GM23338 (cell line): ENCODE data around the gene A2ML1. TPM values are rescaled to one million over a fixed set of nuclear protein-coding genes. Genes with fewer than 3 reads are reported as not detected.
A peak's percentile ranks its signal among the peaks of the same experiment; 100 is the strongest.

Source experiments
- ATAC-seq: fragments of 200-7000 bp; cut with Tn5 transposase; 3 replicates; pipeline ENCODE4 v1.9.1; 2020
- DNase-seq: peaks from one replicate; pipeline ENCODE4 v3.0.0-alpha.2; 2015; ENCODE audit warnings: low spot score
- H2AFZ ChIP-seq: fragments of 200-600 bp; sonication (generic); 2 replicates; pipeline ENCODE4 v1.8.0; 2016; ENCODE audit warnings: antibody characterized with exemption, mild to moderate bottlenecking, moderate library complexity
- H3F3A ChIP-seq: fragments of 200-600 bp; sonication (generic); replicated peaks from 2 replicates; pipeline ENCODE4 v1.8.0; 2017; ENCODE audit warnings: antibody characterized with exemption, mixed run types, low read depth
- H3K27ac ChIP-seq: fragments of 200-600 bp; sonication (generic); 2 replicates; pipeline ENCODE4 v1.6.1; 2016; ENCODE audit warnings: low read depth
- H3K27me3 ChIP-seq: fragments of 200-600 bp; sonication (generic); 2 replicates; pipeline ENCODE4 v1.8.0; 2016; ENCODE audit warnings: mild to moderate bottlenecking, mixed run types, moderate library complexity; ENCODE audit not compliant: insufficient read depth
- H3K36me3 ChIP-seq: fragments of 200-600 bp; sonication (generic); 2 replicates; pipeline ENCODE4 v1.8.0; 2016; ENCODE audit warnings: mild to moderate bottlenecking; ENCODE audit not compliant: insufficient read depth
- H3K4me1 ChIP-seq: fragments of 200-600 bp; sonication (generic); 2 replicates; pipeline ENCODE4 v1.8.0; 2016; ENCODE audit warnings: mild to moderate bottlenecking, moderate library complexity; ENCODE audit not compliant: insufficient read depth
- H3K4me2 ChIP-seq: fragments of 200-600 bp; sonication (generic); 2 replicates; pipeline ENCODE4 v1.7.1; 2017; ENCODE audit warnings: mixed run types
- H3K4me3 ChIP-seq: fragments of 200-600 bp; sonication (generic); 2 replicates; pipeline ENCODE4 v1.6.1; 2016; ENCODE audit warnings: mixed run types
- H3K79me2 ChIP-seq: fragments of 200-600 bp; sonication (generic); replicated peaks from 2 replicates; pipeline ENCODE4 v1.8.0; 2017; ENCODE audit warnings: mild to moderate bottlenecking; ENCODE audit not compliant: insufficient read depth
- H3K9me2 ChIP-seq: fragments of 200-600 bp; sonication (generic); 2 replicates; pipeline ENCODE4 v1.8.0; 2017; ENCODE audit not compliant: insufficient read depth
- H4K20me1 ChIP-seq: fragments of 200-600 bp; sonication (generic); replicated peaks from 2 replicates; pipeline ENCODE4 v1.8.0; 2017; ENCODE audit warnings: mild to moderate bottlenecking; ENCODE audit not compliant: insufficient read depth
- H3K27ac Mint-ChIP-seq: 2 replicates; pipeline ENCODE4 v1.8.0; 2020; ENCODE audit warnings: inconsistent platforms, mild to moderate bottlenecking, moderate library complexity, mixed read lengths
- H3K27me3 Mint-ChIP-seq: 3 replicates; pipeline ENCODE4 v1.8.0; 2022; ENCODE audit warnings: low read depth, mild to moderate bottlenecking, moderate library complexity, mixed read lengths, inconsistent platforms; ENCODE audit not compliant: insufficient read depth, poor library complexity
- H3K36me3 Mint-ChIP-seq: 3 replicates; pipeline ENCODE4 v1.8.0; 2021; ENCODE audit warnings: low read depth, mild to moderate bottlenecking, inconsistent platforms, moderate library complexity, mixed read lengths
- H3K4me1 Mint-ChIP-seq: 3 replicates; pipeline ENCODE4 v1.8.0; 2020; ENCODE audit warnings: mild to moderate bottlenecking, inconsistent platforms, mixed read lengths
- H3K4me3 Mint-ChIP-seq: 3 replicates; pipeline ENCODE4 v1.8.0; 2021; ENCODE audit warnings: moderate library complexity, mild to moderate bottlenecking, inconsistent platforms, mixed read lengths
- H3K9me3 Mint-ChIP-seq: 3 replicates; pipeline ENCODE4 v1.8.0; 2020; ENCODE audit warnings: moderate library complexity, mild to moderate bottlenecking, inconsistent platforms, mixed read lengths
- EZH2 ChIP-seq: fragments of 200-600 bp; sonication (generic); IDR thresholded peaks from one replicate; pipeline ENCODE4 v1.8.0; 2017; ENCODE audit warnings: antibody characterized with exemption, mild to moderate bottlenecking, low read depth; ENCODE audit not compliant: unreplicated experiment
- EZH2phosphoT487 ChIP-seq: fragments of 200-600 bp; sonication (generic); IDR thresholded peaks from one replicate; pipeline ENCODE4 v1.8.1; 2018; ENCODE audit warnings: antibody characterized with exemption; ENCODE audit not compliant: unreplicated experiment
- NANOG ChIP-seq: IDR thresholded peaks from 2 replicates; pipeline ENCODE4 v1.6.1; 2016; ENCODE audit warnings: antibody characterized with exemption, borderline replicate concordance
- POLR2AphosphoS5 ChIP-seq: IDR thresholded peaks from 2 replicates; pipeline ENCODE4 v1.6.1; 2016; ENCODE audit warnings: antibody characterized with exemption, low read depth
- REST ChIP-seq: IDR thresholded peaks from one replicate; pipeline ENCODE4 v1.6.1; 2018; ENCODE audit warnings: antibody characterized with exemption; ENCODE audit not compliant: unreplicated experiment
- STAT1 ChIP-seq: IDR thresholded peaks from one replicate; pipeline ENCODE4 v1.6.1; 2016; ENCODE audit warnings: antibody characterized with exemption; ENCODE audit not compliant: unreplicated experiment
- ZNF114 ChIP-seq: fragments of 250-450 bp; sonication (Bioruptor Pico); IDR thresholded peaks from 2 replicates; pipeline ENCODE4 v1.5.0; 2020; ENCODE audit warnings: mild to moderate bottlenecking, moderate library complexity
- ZNF331 ChIP-seq: fragments of 250-450 bp; sonication (Bioruptor Pico); IDR thresholded peaks from 2 replicates; pipeline ENCODE4 v1.5.0; 2020; ENCODE audit warnings: low read depth, mild to moderate bottlenecking, moderate library complexity
- polyA plus RNA-seq: library from polyadenylated mRNA; unstranded; fragments of >200 nt; fragmentation: Nextera tagmentation; extraction: Ambion mirVana; gene quantifications from 2 replicates; pipeline ENCODE4 v1.2.1, GENCODE V29; 2016
- total RNA-seq: library from RNA; depleted of rRNA; stranded (reverse); fragments of >200 nt; shearing (Covaris generic); gene quantifications from 2 replicates; pipeline ENCODE4 v1.2.3, GENCODE V29; 2014
- TF ChIP-seq, protein P1 (sequence below): IDR thresholded peaks from 2 replicates; pipeline ENCODE4 v1.6.1; 2016; ENCODE audit warnings: antibody characterized with exemption
- TF ChIP-seq, protein P2 (sequence below), 2 experiments: fragments of 200-600 bp in 1 of 2; sonication (generic) in 1 of 2; conservative IDR thresholded peaks; 2 replicates each; pipeline versions ENCODE4 v1.5.1 to v1.6.1; 2016 to 2017; ENCODE audit warnings: antibody characterized with exemption in 2 of 2, low read depth in 2 of 2, mild to moderate bottlenecking in 2 of 2, moderate library complexity in 1 of 2

Gene A2ML1
- total and polyA plus RNA-seq, 2 experiments from 2014 or later: 3.8 to 6.0 TPM

DNA sequence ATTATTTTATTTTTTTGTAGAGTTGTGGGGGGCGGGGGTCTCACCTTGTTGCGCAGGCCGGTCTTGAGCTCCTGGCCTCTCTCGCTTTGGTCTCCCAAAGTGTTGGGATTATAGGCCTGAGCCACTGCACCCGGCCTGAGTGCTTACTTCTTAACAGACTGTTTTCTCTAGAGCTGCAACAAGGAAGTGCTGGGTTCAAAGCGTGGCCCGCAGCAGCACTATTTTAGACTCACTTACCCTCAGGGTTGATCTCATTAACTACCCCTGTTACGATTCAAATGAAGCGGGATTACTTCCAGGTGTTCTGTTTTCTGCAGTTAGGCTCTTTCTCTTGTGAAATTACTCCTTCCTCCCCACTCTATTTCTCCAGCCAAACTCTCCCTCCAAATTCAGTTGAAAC, 8.7 kb downstream of the A2ML1 start:
- Histone ChIP-seq H2AFZ (peak overlapping the region; percentile 1; the same call in 1 of the 2 replicates), H3K27ac (peak overlapping the region; percentile 93), H3K9me2 (no peaks in the 10 kb centered on the region), H3K4me1 (peaks cover 58% of the 10 kb centered on the region), H4K20me1 (no peaks in the 10 kb centered on the region), H3K27me3 (no peaks in the 10 kb centered on the region), H3K4me2 (peak overlapping the region; percentile 53; the same call in 1 of the 2 replicates), H3K36me3 (no peaks in the 10 kb centered on the region), H3K79me2 (no peaks in the 10 kb centered on the region), H3K4me3 (no peak overlapping the region), H3F3A (0 out of 2 replicates have a peak, but pooled peaks cover 14% of the 10 kb centered on the region)
- Mint-ChIP-seq H3K27me3 (peaks cover 14% of the 10 kb centered on the region), H3K9me3 (peaks cover 10% of the 10 kb centered on the region), H3K4me1 (peaks cover 61% of the 10 kb centered on the region), H3K36me3 (peaks cover 23% of the 10 kb centered on the region), H3K27ac (peak overlapping the region; percentile 83), H3K4me3 (no peak overlapping the region; the same call in 2 of the 3 replicates)
- TF ChIP-seq, protein P1, sequence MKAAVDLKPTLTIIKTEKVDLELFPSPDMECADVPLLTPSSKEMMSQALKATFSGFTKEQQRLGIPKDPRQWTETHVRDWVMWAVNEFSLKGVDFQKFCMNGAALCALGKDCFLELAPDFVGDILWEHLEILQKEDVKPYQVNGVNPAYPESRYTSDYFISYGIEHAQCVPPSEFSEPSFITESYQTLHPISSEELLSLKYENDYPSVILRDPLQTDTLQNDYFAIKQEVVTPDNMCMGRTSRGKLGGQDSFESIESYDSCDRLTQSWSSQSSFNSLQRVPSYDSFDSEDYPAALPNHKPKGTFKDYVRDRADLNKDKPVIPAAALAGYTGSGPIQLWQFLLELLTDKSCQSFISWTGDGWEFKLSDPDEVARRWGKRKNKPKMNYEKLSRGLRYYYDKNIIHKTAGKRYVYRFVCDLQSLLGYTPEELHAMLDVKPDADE: no peak
- TF ChIP-seq STAT1 (no peak), POLR2AphosphoS5 (no peak), EZH2phosphoT487 (no peak)
- ATAC-seq (peak; percentile 30), DNase-seq (no peak)

DNA sequence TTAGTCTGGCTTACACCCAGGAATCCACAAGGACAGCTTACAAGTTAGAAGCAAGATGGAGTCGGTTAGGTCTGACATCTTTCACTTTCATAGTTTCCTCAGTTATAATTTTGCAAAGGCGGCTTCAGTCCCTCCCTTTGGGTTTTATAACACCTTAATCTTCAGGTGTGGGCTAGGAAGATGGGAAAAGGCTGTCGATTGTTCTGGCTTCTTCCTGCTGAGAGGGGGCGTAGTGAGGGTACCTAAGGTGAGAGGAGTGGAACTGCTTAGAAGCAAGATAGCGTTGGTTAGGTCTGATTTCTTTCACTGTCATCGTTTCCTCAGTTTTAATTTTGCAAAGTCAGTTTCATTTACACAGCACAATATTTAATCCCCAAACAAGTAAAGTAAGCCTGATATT, 10.1 kb downstream of the A2ML1 start:
- H3K4me1 ChIP-seq: peaks cover 58% of the 10 kb centered on the region
- H3K27ac ChIP-seq: peak overlapping the region; percentile 93
- Mint-ChIP-seq H3K27me3 (peaks cover 15% of the 10 kb centered on the region), H3K27ac (no peak overlapping the region), H3K4me1 (peaks cover 62% of the 10 kb centered on the region), H3K36me3 (peaks cover 14% of the 10 kb centered on the region), H3K9me3 (peaks cover 4% of the 10 kb centered on the region), H3K4me3 (no peak overlapping the region)
- H3F3A ChIP-seq: 0 out of 2 replicates have a peak, but pooled peaks cover 14% of the 10 kb centered on the region
- H4K20me1 ChIP-seq: no peaks in the 10 kb centered on the region
- TF ChIP-seq, protein P2, sequence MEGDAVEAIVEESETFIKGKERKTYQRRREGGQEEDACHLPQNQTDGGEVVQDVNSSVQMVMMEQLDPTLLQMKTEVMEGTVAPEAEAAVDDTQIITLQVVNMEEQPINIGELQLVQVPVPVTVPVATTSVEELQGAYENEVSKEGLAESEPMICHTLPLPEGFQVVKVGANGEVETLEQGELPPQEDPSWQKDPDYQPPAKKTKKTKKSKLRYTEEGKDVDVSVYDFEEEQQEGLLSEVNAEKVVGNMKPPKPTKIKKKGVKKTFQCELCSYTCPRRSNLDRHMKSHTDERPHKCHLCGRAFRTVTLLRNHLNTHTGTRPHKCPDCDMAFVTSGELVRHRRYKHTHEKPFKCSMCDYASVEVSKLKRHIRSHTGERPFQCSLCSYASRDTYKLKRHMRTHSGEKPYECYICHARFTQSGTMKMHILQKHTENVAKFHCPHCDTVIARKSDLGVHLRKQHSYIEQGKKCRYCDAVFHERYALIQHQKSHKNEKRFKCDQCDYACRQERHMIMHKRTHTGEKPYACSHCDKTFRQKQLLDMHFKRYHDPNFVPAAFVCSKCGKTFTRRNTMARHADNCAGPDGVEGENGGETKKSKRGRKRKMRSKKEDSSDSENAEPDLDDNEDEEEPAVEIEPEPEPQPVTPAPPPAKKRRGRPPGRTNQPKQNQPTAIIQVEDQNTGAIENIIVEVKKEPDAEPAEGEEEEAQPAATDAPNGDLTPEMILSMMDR (conservative IDR thresholded peaks at IDR 0.05; ENCODE audit: low read depth in 2 of 2): peak; percentile 28 to 53; a peak in 3 of 4 replicates
- TF ChIP-seq NANOG: no peak
- H3K27me3 ChIP-seq: no peaks in the 10 kb centered on the region
- no peak overlapping the region for H3K4me3 ChIP-seq
- DNase-seq (no peak), ATAC-seq (peak; percentile 21; the same call in 2 of the 3 replicates)
- H3K9me2 ChIP-seq: no peaks in the 10 kb centered on the region
- no peak overlapping the region for H2AFZ ChIP-seq
- no peak overlapping the region; the same call in 1 of the 2 replicates for H3K4me2 ChIP-seq
- no peaks in the 10 kb centered on the region for H3K36me3 ChIP-seq
- H3K79me2 ChIP-seq: no peaks in the 10 kb centered on the region

DNA sequence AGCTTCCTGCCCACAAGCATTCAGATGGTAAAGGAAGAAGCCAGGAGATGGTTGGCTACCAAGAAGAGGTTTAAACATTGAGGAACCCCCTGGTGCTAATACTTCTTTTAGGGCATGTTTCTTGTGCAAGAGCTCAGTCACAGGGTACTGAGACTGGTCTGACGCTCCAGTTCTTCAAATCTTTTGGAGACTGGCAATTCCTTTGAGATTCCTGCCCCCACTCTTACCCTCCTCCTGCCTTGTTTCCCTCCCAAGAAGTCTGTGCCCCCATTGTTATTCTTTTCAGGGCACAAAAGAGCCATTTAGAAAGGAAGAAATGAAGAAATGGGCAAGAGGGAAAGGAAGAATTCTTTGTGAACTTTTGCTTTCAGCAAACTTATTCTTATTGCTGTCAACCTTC, 11.8 kb downstream of the A2ML1 start:
- peak; percentile 31 for ATAC-seq
- peaks cover 20% of the 10 kb centered on the region for H3K36me3 Mint-ChIP-seq
- TF ChIP-seq EZH2phosphoT487 (no peak), ZNF114 (CRISPR knock-in tag) (no peak), POLR2AphosphoS5 (no peak), ZNF331 (no peak), EZH2 (no peak), STAT1 (no peak), REST (no peak)
- H3K27me3 Mint-ChIP-seq: peaks cover 12% of the 10 kb centered on the region
- H3K79me2 ChIP-seq: no peaks in the 10 kb centered on the region
- no peaks in the 10 kb centered on the region for H3K9me3 Mint-ChIP-seq
- no peaks in the 10 kb centered on the region for H3K9me2 ChIP-seq
- peak overlapping the region; percentile 47 for H3K27ac ChIP-seq
- no peaks in the 10 kb centered on the region for H3K36me3 ChIP-seq
- no peaks in the 10 kb centered on the region for H3K27me3 ChIP-seq
- no peak overlapping the region for H2AFZ ChIP-seq
- H3K4me3 Mint-ChIP-seq: peak overlapping the region; percentile 30; the same call in 1 of the 3 replicates
- H3F3A ChIP-seq: 0 out of 2 replicates have a peak, but pooled peaks cover 14% of the 10 kb centered on the region
- H3K4me3 ChIP-seq: no peak overlapping the region
- peaks cover 52% of the 10 kb centered on the region for H3K4me1 ChIP-seq
- no peak overlapping the region for H3K27ac Mint-ChIP-seq
- peak overlapping the region; percentile 50 for H3K4me2 ChIP-seq
- H4K20me1 ChIP-seq: no peaks in the 10 kb centered on the region
- H3K4me1 Mint-ChIP-seq: peaks cover 51% of the 10 kb centered on the region
- DNase-seq: no peak
